A549 (cell line): Measurements from ENCODE around the gene GBE1. TPM values are rescaled to one million over a fixed set of nuclear protein-coding genes. Genes with fewer than 3 reads are reported as not detected.

Source experiments
- ATAC-seq, 2 experiments: fragments of 200-7000 bp in 1 of 2; fragments of >200 bp in 1 of 2; cut with Nextera tagmentation in 1 of 2; cut with Tn5 transposase in 1 of 2; 3 replicates each; pipeline versions ENCODE4 v1.8.0 to v1.9.1; 2018 to 2020; ENCODE audit warnings: mild to moderate bottlenecking in 1 of 2, moderate library complexity in 1 of 2
- CTCF ChIA-PET: fragments of 300-600 bp; sonication (Branson Sonifier 250); formaldehyde crosslinking; extraction: SDS; loops from one replicate; lab custom pipeline; 2021; ENCODE audit warnings: antibody characterized with exemption, inconsistent platforms; lab: Yijun Ruan, JAX
- POLR2A ChIA-PET: fragments of 350-600 bp; formaldehyde crosslinking; extraction: SDS; loops from one replicate; lab custom pipeline; 2021; ENCODE audit warnings: antibody characterized with exemption, inconsistent platforms; lab: Yijun Ruan, JAX
- DNase-seq, 2 experiments: peaks; one replicate each; pipeline versions ENCODE4 v3.0.0 to v3.0.0-alpha.2; 2011 to 2016; ENCODE audit warnings: low read depth in 1 of 2, low spot score in 1 of 2
- FAIRE-seq: peaks from 2 replicates; lab custom pipeline; 2011; peaks lifted over from hg19 to GRCh38; lab: Jason Lieb, UNC
- H3K27ac ChIP-seq, 2 experiments: fragments of >200 bp; sonication (Bioruptor Twin); formaldehyde crosslinking; 3 replicates each; pipeline ENCODE4 v1.5.1; 2016 to 2017
- H3K4me1 ChIP-seq: fragments of >200 bp; sonication (Bioruptor Twin); formaldehyde crosslinking; 3 replicates; pipeline ENCODE4 v1.6.1; 2016
- H3K4me2 ChIP-seq: fragments of >200 bp; sonication (Bioruptor Twin); formaldehyde crosslinking; 3 replicates; pipeline ENCODE4 v1.6.1; 2016
- H3K4me3 ChIP-seq: fragments of >200 bp; sonication (Bioruptor Twin); formaldehyde crosslinking; 3 replicates; pipeline ENCODE4 v1.5.1; 2016
- H3K9me3 ChIP-seq: fragments of >200 bp; sonication (Bioruptor Twin); formaldehyde crosslinking; 3 replicates; pipeline ENCODE4 v1.6.1; 2016
- CHD4 ChIP-seq: fragments of 200-600 bp; sonication (generic); IDR thresholded peaks from 2 replicates; pipeline ENCODE4 v1.6.1; 2016; ENCODE audit warnings: antibody characterized with exemption, mild to moderate bottlenecking, borderline replicate concordance
- EHMT2 ChIP-seq: fragments of 200-600 bp; sonication (generic); IDR thresholded peaks from 2 replicates; pipeline ENCODE4 v1.6.1; 2016; ENCODE audit warnings: antibody characterized with exemption, low read depth, mild to moderate bottlenecking, moderate library complexity
- FOSB ChIP-seq: fragments of 250-450 bp; sonication (Bioruptor Pico); IDR thresholded peaks from 2 replicates; pipeline ENCODE4 v1.5.0; 2020; ENCODE audit warnings: mild to moderate bottlenecking, moderate library complexity
- GATA3 ChIP-seq: IDR thresholded peaks from 2 replicates; pipeline ENCODE4 v1.6.1; 2012; ENCODE audit warnings: borderline replicate concordance
- HEYL ChIP-seq: fragments of 250-450 bp; sonication (Bioruptor Pico); IDR thresholded peaks from 2 replicates; pipeline ENCODE4 v1.8.0; 2021; ENCODE audit warnings: mild to moderate bottlenecking, moderate library complexity
- HOXB13 ChIP-seq: fragments of 250-450 bp; sonication (Bioruptor Pico); IDR thresholded peaks from 2 replicates; pipeline ENCODE4 v1.5.0; 2020; ENCODE audit warnings: low read depth, mild to moderate bottlenecking, moderate library complexity
- JUNB ChIP-seq: fragments of >200 bp; sonication (Bioruptor Twin); formaldehyde crosslinking; IDR thresholded peaks from 2 replicates; pipeline ENCODE4 v1.6.1; 2016
- KDM5A ChIP-seq: fragments of 200-600 bp; sonication (generic); IDR thresholded peaks from 2 replicates; pipeline ENCODE4 v1.6.1; 2016; ENCODE audit warnings: antibody characterized with exemption, mild to moderate bottlenecking
- MAZ ChIP-seq: fragments of 150-350 bp; IDR thresholded peaks from 2 replicates; pipeline ENCODE4 v1.6.1; 2014; ENCODE audit warnings: antibody characterized with exemption, low read depth, low read length, borderline replicate concordance
- MYC ChIP-seq: IDR thresholded peaks from 2 replicates; pipeline ENCODE4 v1.6.1; 2012; ENCODE audit warnings: mild to moderate bottlenecking, inconsistent platforms, low read length, improper control_type of control experiment, borderline replicate concordance
- NPAS2 ChIP-seq: fragments of 250-450 bp; sonication (Bioruptor Pico); IDR thresholded peaks from 2 replicates; pipeline ENCODE4 v1.8.0; 2022; ENCODE audit warnings: mild to moderate bottlenecking, moderate library complexity, borderline replicate concordance
- NR3C1 ChIP-seq: fragments of >200 bp; sonication (Bioruptor Twin); formaldehyde crosslinking; IDR thresholded peaks from 3 replicates; pipeline ENCODE4 v1.6.1; 2017
- PHF8 ChIP-seq: fragments of 200-600 bp; sonication (generic); IDR thresholded peaks from 2 replicates; pipeline ENCODE4 v1.6.1; 2016; ENCODE audit warnings: low read depth, mild to moderate bottlenecking, antibody characterized with exemption, moderate library complexity, borderline replicate concordance
- POLR2A ChIP-seq: IDR thresholded peaks from 2 replicates; pipeline ENCODE4 v1.6.1; 2012; ENCODE audit warnings: mild to moderate bottlenecking, low read length
- RAD21 ChIP-seq, 2 experiments: fragments of >200 bp in 1 of 2; sonication (Bioruptor Twin) in 1 of 2; formaldehyde crosslinking in 1 of 2; IDR thresholded peaks in 1 of 2; conservative IDR thresholded peaks in 1 of 2; 2 replicates in 1 of 2; 3 replicates in 1 of 2; pipeline ENCODE4 v1.6.1; 2012 to 2018; ENCODE audit warnings: inconsistent platforms in 1 of 2
- RCOR1 ChIP-seq: fragments of 150-350 bp; IDR thresholded peaks from 2 replicates; pipeline ENCODE4 v1.6.1; 2014; ENCODE audit warnings: antibody characterized with exemption, low read length, low read depth
- RNF2 ChIP-seq: fragments of 200-600 bp; sonication (generic); IDR thresholded peaks from 2 replicates; pipeline ENCODE4 v1.6.1; 2016; ENCODE audit warnings: low read depth, mild to moderate bottlenecking, antibody characterized with exemption, moderate library complexity, borderline replicate concordance
- ZFP36 ChIP-seq: fragments of 450-650 bp; IDR thresholded peaks from 2 replicates; pipeline ENCODE4 v1.6.1; 2014; ENCODE audit warnings: borderline replicate concordance; ENCODE audit not compliant: partially characterized antibody
- WGBS: methylation state at CpG from one replicate; pipeline ENCODE4 v1.1.6; 2017; ENCODE audit errors: missing lambda C conversion rate; 5-methylcytosine and 5-hydroxymethylcytosine counted together
- polyA plus RNA-seq, 4 experiments: library from polyadenylated mRNA; depleted of rRNA in 3 of 4; stranded (reverse); fragments of >200 nt; fragmentation: RNase III in 1 of 4; extraction: RNeasy Plus Mini Kit Qiagen cat#74134 plus additional on column Dnase treatment in 1 of 4; gene quantifications; 2 replicates in 3 of 4; 3 replicates in 1 of 4; pipeline ENCODE4 v1.2.3, GENCODE V29; 2011 to 2017
- TF ChIP-seq, protein P1 (sequence below): fragments of 250-450 bp; sonication (Bioruptor Pico); IDR thresholded peaks from 2 replicates; pipeline ENCODE4 v1.5.0; 2021; ENCODE audit warnings: mild to moderate bottlenecking, moderate library complexity, borderline replicate concordance
- TF ChIP-seq, protein P2 (sequence below): fragments of >200 bp; sonication (Bioruptor Twin); formaldehyde crosslinking; IDR thresholded peaks from 3 replicates; pipeline ENCODE4 v1.6.1; 2016
- TF ChIP-seq, protein P3 (sequence below): fragments of 200-600 bp; sonication (generic); IDR thresholded peaks from 2 replicates; pipeline ENCODE4 v1.6.1; 2016; ENCODE audit warnings: antibody characterized with exemption, mild to moderate bottlenecking, moderate library complexity
- TF ChIP-seq, protein P4 (sequence below): fragments of 150-350 bp; IDR thresholded peaks from 2 replicates; pipeline ENCODE4 v1.6.1; 2014; ENCODE audit warnings: low read depth, mild to moderate bottlenecking, low read length
- TF ChIP-seq, protein P5 (sequence below): fragments of 450-650 bp; IDR thresholded peaks from 2 replicates; pipeline ENCODE4 v1.6.1; 2014; ENCODE audit warnings: antibody characterized with exemption
- TF ChIP-seq, protein P6 (sequence below): IDR thresholded peaks from 2 replicates; pipeline ENCODE4 v1.6.1; 2012
- TF ChIP-seq, protein P7 (sequence below): IDR thresholded peaks from 2 replicates; pipeline ENCODE4 v1.6.1; 2012; ENCODE audit warnings: low read depth, borderline replicate concordance

GBE1 gene
- polyA plus RNA-seq, 2 of the 4 experiments (the other 2 are of a cell fraction), result 39.5 to 55.0 TPM

DNA sequence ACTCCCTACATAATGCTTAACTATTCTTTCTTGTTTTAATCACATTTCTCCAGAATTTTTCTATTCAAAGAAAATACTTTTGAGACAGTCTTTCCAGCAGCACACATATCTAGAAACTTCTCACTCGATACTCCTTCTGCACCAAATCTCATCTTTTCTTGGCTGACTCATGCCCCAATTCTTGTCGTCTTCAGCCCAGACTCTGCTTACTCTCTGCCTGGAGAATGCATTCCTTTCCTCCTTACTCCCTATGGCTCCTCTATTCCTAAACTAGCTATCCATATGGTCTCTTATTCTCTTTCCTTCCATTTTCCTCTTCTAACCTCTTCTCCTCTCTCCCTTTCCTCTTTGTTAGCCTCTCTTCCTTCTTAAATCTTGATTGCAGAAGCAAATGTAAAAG is 158.7 kb downstream of the GBE1 start:
- no peak for DNase-seq
- no peak for ATAC-seq
- no peak overlapping the region for H3K4me2 ChIP-seq
- WGBS, result 76% methylated on average over 2 of the region's 2 CpGs
- TF ChIP-seq ZFP36 (no peak), HOXB13 (CRISPR knock-in tag) (no peak), MYC (no peak), MAZ (no peak), RNF2 (no peak), CHD4 (no peak), RAD21 (conservative IDR thresholded peaks at IDR 0.05 in 1 of 2, IDR thresholded peaks at IDR 0.05 in 1 of 2) (no peak), JUNB (no peak)
- TF ChIP-seq, protein P1, sequence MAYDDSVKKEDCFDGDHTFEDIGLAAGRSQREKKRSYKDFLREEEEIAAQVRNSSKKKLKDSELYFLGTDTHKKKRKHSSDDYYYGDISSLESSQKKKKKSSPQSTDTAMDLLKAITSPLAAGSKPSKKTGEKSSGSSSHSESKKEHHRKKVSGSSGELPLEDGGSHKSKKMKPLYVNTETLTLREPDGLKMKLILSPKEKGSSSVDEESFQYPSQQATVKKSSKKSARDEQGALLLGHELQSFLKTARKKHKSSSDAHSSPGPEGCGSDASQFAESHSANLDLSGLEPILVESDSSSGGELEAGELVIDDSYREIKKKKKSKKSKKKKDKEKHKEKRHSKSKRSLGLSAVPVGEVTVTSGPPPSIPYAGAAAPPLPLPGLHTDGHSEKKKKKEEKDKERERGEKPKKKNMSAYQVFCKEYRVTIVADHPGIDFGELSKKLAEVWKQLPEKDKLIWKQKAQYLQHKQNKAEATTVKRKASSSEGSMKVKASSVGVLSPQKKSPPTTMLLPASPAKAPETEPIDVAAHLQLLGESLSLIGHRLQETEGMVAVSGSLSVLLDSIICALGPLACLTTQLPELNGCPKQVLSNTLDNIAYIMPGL (CRISPR knock-in tag), result no peak
- TF ChIP-seq, protein P2, sequence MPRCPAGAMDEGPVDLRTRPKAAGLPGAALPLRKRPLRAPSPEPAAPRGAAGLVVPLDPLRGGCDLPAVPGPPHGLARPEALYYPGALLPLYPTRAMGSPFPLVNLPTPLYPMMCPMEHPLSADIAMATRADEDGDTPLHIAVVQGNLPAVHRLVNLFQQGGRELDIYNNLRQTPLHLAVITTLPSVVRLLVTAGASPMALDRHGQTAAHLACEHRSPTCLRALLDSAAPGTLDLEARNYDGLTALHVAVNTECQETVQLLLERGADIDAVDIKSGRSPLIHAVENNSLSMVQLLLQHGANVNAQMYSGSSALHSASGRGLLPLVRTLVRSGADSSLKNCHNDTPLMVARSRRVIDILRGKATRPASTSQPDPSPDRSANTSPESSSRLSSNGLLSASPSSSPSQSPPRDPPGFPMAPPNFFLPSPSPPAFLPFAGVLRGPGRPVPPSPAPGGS, result no peak
- TF ChIP-seq, protein P3, sequence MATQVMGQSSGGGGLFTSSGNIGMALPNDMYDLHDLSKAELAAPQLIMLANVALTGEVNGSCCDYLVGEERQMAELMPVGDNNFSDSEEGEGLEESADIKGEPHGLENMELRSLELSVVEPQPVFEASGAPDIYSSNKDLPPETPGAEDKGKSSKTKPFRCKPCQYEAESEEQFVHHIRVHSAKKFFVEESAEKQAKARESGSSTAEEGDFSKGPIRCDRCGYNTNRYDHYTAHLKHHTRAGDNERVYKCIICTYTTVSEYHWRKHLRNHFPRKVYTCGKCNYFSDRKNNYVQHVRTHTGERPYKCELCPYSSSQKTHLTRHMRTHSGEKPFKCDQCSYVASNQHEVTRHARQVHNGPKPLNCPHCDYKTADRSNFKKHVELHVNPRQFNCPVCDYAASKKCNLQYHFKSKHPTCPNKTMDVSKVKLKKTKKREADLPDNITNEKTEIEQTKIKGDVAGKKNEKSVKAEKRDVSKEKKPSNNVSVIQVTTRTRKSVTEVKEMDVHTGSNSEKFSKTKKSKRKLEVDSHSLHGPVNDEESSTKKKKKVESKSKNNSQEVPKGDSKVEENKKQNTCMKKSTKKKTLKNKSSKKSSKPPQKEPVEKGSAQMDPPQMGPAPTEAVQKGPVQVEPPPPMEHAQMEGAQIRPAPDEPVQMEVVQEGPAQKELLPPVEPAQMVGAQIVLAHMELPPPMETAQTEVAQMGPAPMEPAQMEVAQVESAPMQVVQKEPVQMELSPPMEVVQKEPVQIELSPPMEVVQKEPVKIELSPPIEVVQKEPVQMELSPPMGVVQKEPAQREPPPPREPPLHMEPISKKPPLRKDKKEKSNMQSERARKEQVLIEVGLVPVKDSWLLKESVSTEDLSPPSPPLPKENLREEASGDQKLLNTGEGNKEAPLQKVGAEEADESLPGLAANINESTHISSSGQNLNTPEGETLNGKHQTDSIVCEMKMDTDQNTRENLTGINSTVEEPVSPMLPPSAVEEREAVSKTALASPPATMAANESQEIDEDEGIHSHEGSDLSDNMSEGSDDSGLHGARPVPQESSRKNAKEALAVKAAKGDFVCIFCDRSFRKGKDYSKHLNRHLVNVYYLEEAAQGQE, result no peak
- TF ChIP-seq, protein P4, sequence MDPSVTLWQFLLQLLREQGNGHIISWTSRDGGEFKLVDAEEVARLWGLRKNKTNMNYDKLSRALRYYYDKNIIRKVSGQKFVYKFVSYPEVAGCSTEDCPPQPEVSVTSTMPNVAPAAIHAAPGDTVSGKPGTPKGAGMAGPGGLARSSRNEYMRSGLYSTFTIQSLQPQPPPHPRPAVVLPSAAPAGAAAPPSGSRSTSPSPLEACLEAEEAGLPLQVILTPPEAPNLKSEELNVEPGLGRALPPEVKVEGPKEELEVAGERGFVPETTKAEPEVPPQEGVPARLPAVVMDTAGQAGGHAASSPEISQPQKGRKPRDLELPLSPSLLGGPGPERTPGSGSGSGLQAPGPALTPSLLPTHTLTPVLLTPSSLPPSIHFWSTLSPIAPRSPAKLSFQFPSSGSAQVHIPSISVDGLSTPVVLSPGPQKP, result no peak
- TF ChIP-seq, all 56 proteins: peak for 0
- no peaks in the 10 kb centered on the region for H3K9me3 ChIP-seq
- no peak for FAIRE-seq
- ChIA-PET POLR2A (no interaction called here), CTCF (interaction anchor here (1.3 kb wide), 1 partner anchor 20 kb away, joined by 3 read pairs; no protein-coding TSS in a partner anchor)
- H3K4me3 ChIP-seq, result no peak overlapping the region
- no peaks in the 10 kb centered on the region for H3K4me1 ChIP-seq
- no peak overlapping the region for H3K27ac ChIP-seq

DNA sequence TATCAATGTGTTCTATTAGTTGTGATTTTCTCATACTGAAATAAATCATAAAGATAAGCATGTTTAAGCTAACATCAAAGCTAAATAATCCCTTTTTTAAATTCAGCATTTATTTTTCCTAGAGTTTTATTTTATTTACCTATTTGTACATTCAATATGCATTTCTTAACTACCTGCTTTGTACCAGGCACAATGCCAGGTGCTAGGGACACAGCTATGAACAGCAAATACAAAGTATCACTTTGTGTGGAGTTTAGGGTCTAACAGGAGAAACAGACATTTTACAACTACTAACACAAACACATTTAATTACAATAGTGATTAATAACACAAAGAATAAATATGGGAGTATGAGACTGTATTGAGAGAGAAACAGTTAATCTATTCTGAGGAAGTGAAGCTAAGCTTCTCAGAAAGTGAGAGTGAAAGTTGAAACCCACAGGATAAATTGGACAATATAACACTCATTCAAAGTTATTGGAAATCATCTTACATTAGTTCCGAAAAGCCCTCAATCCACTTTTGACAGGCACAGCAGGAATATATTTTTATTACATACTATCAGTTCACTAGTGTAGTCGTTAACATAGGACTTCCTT is 159.6 kb downstream of the GBE1 start:
- H3K4me1 ChIP-seq, result no peaks in the 10 kb centered on the region
- no peak for DNase-seq
- no peak for ATAC-seq
- POLR2A ChIA-PET, result no interaction called here
- H3K4me2 ChIP-seq, result no peak overlapping the region
- no peak overlapping the region for H3K27ac ChIP-seq
- no peak overlapping the region for H3K4me3 ChIP-seq
- no peaks in the 10 kb centered on the region for H3K9me3 ChIP-seq
- WGBS, result 82% methylated on average over 2 of the region's 2 CpGs
- CTCF ChIA-PET, result interaction anchor here (1.3 kb wide), 1 partner anchor 19 kb away, joined by 3 read pairs; no protein-coding TSS in a partner anchor
- FAIRE-seq, result no peak
- TF ChIP-seq NR3C1 (no peak), MAZ (no peak), NPAS2 (CRISPR knock-in tag) (no peak), GATA3 (no peak), PHF8 (no peak), HEYL (CRISPR knock-in tag) (no peak), POLR2A (no peak), KDM5A (no peak), FOSB (CRISPR knock-in tag) (no peak), HOXB13 (CRISPR knock-in tag) (no peak), EHMT2 (no peak), RCOR1 (no peak), MYC (no peak)
- TF ChIP-seq, protein P5, sequence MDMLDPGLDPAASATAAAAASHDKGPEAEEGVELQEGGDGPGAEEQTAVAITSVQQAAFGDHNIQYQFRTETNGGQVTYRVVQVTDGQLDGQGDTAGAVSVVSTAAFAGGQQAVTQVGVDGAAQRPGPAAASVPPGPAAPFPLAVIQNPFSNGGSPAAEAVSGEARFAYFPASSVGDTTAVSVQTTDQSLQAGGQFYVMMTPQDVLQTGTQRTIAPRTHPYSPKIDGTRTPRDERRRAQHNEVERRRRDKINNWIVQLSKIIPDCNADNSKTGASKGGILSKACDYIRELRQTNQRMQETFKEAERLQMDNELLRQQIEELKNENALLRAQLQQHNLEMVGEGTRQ, result no peak
- TF ChIP-seq, protein P6, sequence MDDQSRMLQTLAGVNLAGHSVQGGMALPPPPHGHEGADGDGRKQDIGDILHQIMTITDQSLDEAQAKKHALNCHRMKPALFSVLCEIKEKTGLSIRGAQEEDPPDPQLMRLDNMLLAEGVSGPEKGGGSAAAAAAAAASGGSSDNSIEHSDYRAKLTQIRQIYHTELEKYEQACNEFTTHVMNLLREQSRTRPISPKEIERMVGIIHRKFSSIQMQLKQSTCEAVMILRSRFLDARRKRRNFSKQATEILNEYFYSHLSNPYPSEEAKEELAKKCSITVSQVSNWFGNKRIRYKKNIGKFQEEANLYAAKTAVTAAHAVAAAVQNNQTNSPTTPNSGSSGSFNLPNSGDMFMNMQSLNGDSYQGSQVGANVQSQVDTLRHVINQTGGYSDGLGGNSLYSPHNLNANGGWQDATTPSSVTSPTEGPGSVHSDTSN, result no peak
- TF ChIP-seq, protein P7, sequence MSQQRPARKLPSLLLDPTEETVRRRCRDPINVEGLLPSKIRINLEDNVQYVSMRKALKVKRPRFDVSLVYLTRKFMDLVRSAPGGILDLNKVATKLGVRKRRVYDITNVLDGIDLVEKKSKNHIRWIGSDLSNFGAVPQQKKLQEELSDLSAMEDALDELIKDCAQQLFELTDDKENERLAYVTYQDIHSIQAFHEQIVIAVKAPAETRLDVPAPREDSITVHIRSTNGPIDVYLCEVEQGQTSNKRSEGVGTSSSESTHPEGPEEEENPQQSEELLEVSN, result no peak
